GM23248 (cell line): ENCODE data around the gene PLCB2. TPM values are rescaled to one million over a fixed set of nuclear protein-coding genes. Genes with fewer than 3 reads are reported as not detected.
A peak's percentile ranks its signal among the peaks of the same experiment; 100 is the strongest.

Experiments used
- DNase-seq: peaks from one replicate; pipeline ENCODE4 v3.0.0-alpha.2; 2015
- H2AFZ ChIP-seq: fragments of 200-600 bp; sonication (generic); 2 replicates; pipeline ENCODE4 v1.6.1; 2016; ENCODE audit warnings: antibody characterized with exemption
- H3F3A ChIP-seq: fragments of 200-600 bp; sonication (generic); 2 replicates; pipeline ENCODE4 v1.6.1; 2016; ENCODE audit warnings: mild to moderate bottlenecking, antibody characterized with exemption, mixed run types; ENCODE audit not compliant: insufficient read depth
- H3K27ac ChIP-seq: fragments of 200-600 bp; sonication (generic); 2 replicates; pipeline ENCODE4 v1.5.1; 2016; ENCODE audit warnings: mild to moderate bottlenecking
- H3K27me3 ChIP-seq: fragments of 200-600 bp; sonication (generic); replicated peaks from 2 replicates; pipeline ENCODE4 v1.6.1; 2016; ENCODE audit warnings: mild to moderate bottlenecking; ENCODE audit not compliant: insufficient read depth
- H3K36me3 ChIP-seq: fragments of 200-600 bp; sonication (generic); 2 replicates; pipeline ENCODE4 v1.6.1; 2016; ENCODE audit warnings: low read depth, mild to moderate bottlenecking
- H3K4me1 ChIP-seq: fragments of 200-600 bp; sonication (generic); 2 replicates; pipeline ENCODE4 v1.6.1; 2016; ENCODE audit warnings: mild to moderate bottlenecking; ENCODE audit not compliant: insufficient read depth
- H3K4me2 ChIP-seq: fragments of 200-600 bp; sonication (generic); one replicate; pipeline ENCODE4 v1.6.1; 2016; ENCODE audit warnings: mild to moderate bottlenecking; ENCODE audit not compliant: unreplicated experiment
- H3K4me3 ChIP-seq: fragments of 200-600 bp; sonication (generic); 2 replicates; pipeline ENCODE4 v1.5.1; 2016; ENCODE audit warnings: mild to moderate bottlenecking
- H3K79me2 ChIP-seq: fragments of 200-600 bp; sonication (generic); 2 replicates; pipeline ENCODE4 v1.6.1; 2016; ENCODE audit warnings: mild to moderate bottlenecking; ENCODE audit not compliant: insufficient read depth
- H3K9ac ChIP-seq: fragments of 200-600 bp; sonication (generic); 2 replicates; pipeline ENCODE4 v1.6.1; 2016; ENCODE audit warnings: mild to moderate bottlenecking
- H3K9me2 ChIP-seq: fragments of 200-600 bp; sonication (generic); 2 replicates; pipeline ENCODE4 v1.6.1; 2016; ENCODE audit warnings: mixed run types, mild to moderate bottlenecking, moderate library complexity; ENCODE audit not compliant: insufficient read depth
- H3K9me3 ChIP-seq: fragments of 200-600 bp; sonication (generic); one replicate; pipeline ENCODE4 v1.6.1; 2017; ENCODE audit warnings: low read depth
- H4K20me1 ChIP-seq: fragments of 200-600 bp; sonication (generic); 2 replicates; pipeline ENCODE4 v1.6.0; 2016; ENCODE audit not compliant: insufficient read depth
- EZH2 ChIP-seq: fragments of 200-600 bp; sonication (generic); IDR thresholded peaks from 2 replicates; pipeline ENCODE4 v1.6.1; 2018; ENCODE audit warnings: antibody characterized with exemption, mild to moderate bottlenecking; ENCODE audit not compliant: insufficient read depth, poor library complexity, severe bottlenecking
- EZH2phosphoT487 ChIP-seq: fragments of 200-600 bp; sonication (generic); IDR thresholded peaks from 2 replicates; pipeline ENCODE4 v1.6.1; 2018; ENCODE audit warnings: antibody characterized with exemption, moderate library complexity, mild to moderate bottlenecking, low read depth; ENCODE audit not compliant: insufficient read depth
- WGBS, 2 experiments: methylation state at CpG; one replicate each; pipeline ENCODE4 v1.1.6; 2015 to 2017; ENCODE audit warnings: low lambda C conversion rate in 2 of 2, low coverage in 1 of 2; ENCODE audit errors: missing lambda C conversion rate in 2 of 2; 5-methylcytosine and 5-hydroxymethylcytosine counted together
- in situ Hi-C: fragments of 300-500 bp; cut with MboI; formaldehyde crosslinking; loops from 2 replicates; pipeline ENCODE4 v1.15.0; 2020
- polyA plus RNA-seq: library from polyadenylated mRNA; unstranded; fragments of >200 nt; fragmentation: Nextera tagmentation; extraction: Ambion mirVana; gene quantifications from 2 replicates; pipeline ENCODE4 v1.2.1, GENCODE V29; 2016
- total RNA-seq: library from RNA; depleted of rRNA; stranded (reverse); fragments of >200 nt; shearing (Covaris generic); gene quantifications from 2 replicates; pipeline ENCODE4 v1.2.3, GENCODE V29; 2014

The PLCB2 gene
- total and polyA plus RNA-seq, 2 experiments from 2014 or later = 0.54 to 1.1 TPM

DNA sequence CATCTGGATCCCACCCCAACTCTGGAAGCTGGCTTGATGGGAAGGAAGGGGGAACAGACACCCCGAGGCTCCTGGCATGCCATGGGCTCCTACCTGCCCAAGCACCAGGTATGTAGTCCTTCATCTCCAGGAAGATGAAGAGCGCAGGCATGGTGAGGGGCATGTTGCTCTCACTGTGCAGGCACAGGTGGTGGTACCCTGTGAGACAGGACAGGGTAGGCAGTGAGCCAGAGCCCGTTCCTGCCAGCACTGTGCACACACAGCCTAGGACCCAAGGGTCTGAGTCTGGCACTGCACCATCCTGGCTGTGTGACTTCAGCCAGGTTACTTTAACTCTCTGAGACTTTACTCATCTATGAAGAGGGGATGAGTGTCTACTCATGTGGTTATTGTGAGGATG, 15.5 kb downstream of the PLCB2 start:
- Histone ChIP-seq H3K79me2 (no peaks in the 10 kb centered on the region), H3K4me1 (no peaks in the 10 kb centered on the region), H3F3A (no peaks in the 10 kb centered on the region), H3K4me2 (no peak overlapping the region), H3K4me3 (no peak overlapping the region), H3K27me3 (peaks cover 27% of the 10 kb centered on the region; the same call in 1 of the 2 replicates), H2AFZ (no peak overlapping the region), H3K9me2 (no peaks in the 10 kb centered on the region), H3K9ac (no peak overlapping the region), H3K27ac (no peak overlapping the region), H3K9me3 (no peaks in the 10 kb centered on the region), H4K20me1 (no peaks in the 10 kb centered on the region), H3K36me3 (no peaks in the 10 kb centered on the region)
- WGBS, 2 experiments = 79 to 82% methylated on average over 3 of the region's 3 CpGs
- in situ Hi-C loops = no loop called here
- TF ChIP-seq EZH2 = no peak
- TF ChIP-seq EZH2phosphoT487 = no peak
- no peak for DNase-seq

DNA sequence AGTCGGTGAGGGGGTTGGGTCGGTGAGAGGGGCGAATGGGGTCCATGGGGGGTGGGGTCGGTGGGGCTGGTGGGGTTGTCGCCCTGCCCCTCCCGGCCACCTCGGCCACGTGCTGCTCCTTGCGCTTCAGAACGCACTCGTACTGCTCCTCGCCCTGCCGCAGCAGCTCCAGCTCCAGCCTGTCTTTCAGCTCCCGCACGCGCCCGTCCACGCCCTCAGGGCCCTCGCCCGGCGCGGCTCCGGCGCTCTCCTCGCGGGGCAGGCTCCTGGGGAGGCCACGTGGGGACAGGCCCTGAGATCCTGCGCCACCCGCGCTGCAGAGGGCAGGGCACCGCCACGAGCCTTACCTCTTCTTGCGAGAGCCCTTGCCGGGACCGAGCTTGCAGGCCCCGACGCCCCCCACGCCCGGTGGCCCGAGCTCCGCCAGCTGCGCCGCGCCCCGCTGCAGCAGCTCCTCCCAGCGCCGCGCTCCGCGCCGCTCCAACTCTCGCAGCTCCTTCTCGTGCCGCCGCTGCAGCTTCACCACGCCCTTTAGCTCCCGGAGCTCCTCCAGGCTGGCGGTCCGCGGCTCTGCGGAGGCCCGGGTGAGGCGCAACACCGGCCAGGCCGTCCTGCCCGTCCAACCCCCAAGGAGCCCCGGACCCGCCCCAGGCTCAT, 16.7 kb downstream of the PLCB2 start:
- 2 to 3% methylated on average over 35 to 60 of the region's 68 CpGs for WGBS, 2 experiments
- Histone ChIP-seq H3K79me2 (no peaks in the 10 kb centered on the region), H3K9me3 (no peaks in the 10 kb centered on the region), H4K20me1 (no peaks in the 10 kb centered on the region), H3K36me3 (no peaks in the 10 kb centered on the region), H3K4me3 (peak overlapping the region; percentile 56), H3F3A (no peaks in the 10 kb centered on the region), H3K27me3 (peaks cover 21% of the 10 kb centered on the region; the same call in 1 of the 2 replicates), H3K4me1 (peaks cover 4% of the 10 kb centered on the region; the same call in 1 of the 2 replicates), H3K4me2 (peak overlapping the region; percentile 79), H3K27ac (no peak overlapping the region), H2AFZ (peak overlapping the region; percentile 81), H3K9me2 (no peaks in the 10 kb centered on the region), H3K9ac (peak overlapping the region; percentile 17; the same call in 1 of the 2 replicates)
- DNase-seq = peak; percentile 85
- TF ChIP-seq EZH2phosphoT487 (no peak), EZH2 (no peak)
- in situ Hi-C loops = no loop called here

DNA sequence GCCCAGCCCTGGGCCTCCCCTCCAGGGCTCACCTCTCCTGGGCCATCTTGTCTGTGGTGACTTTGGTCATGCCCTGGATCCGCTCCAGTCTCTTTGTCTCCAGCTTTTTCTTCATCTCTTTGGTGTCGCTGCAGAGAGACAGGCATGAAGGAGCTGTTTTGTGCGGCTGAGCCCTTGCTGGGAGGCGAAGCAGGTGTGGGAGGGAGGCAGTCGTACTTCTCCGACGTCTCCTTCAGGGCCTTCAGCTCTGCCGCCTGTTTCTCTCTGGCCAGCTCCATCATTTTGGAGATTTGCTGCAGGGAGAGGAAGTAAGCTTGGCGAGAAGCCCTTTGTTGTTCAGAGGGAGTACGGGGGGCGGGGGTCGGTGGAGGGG, 17.2 kb downstream of the PLCB2 start:
- Histone ChIP-seq H3K9me3 (no peaks in the 10 kb centered on the region), H3K9me2 (no peaks in the 10 kb centered on the region), H3K27ac (no peak overlapping the region), H3K27me3 (peaks cover 16% of the 10 kb centered on the region; the same call in 1 of the 2 replicates), H2AFZ (no peak overlapping the region), H3K36me3 (no peaks in the 10 kb centered on the region), H3K4me3 (no peak overlapping the region), H4K20me1 (no peaks in the 10 kb centered on the region), H3F3A (peaks cover 3% of the 10 kb centered on the region; the same call in 1 of the 2 replicates), H3K4me2 (no peak overlapping the region), H3K9ac (no peak overlapping the region), H3K79me2 (no peaks in the 10 kb centered on the region), H3K4me1 (peaks cover 9% of the 10 kb centered on the region)
- WGBS, 2 experiments = 35 to 50% methylated on average over 11 to 12 of the region's 12 CpGs
- DNase-seq = no peak
- in situ Hi-C loops = no loop called here
- TF ChIP-seq EZH2phosphoT487 (no peak), EZH2 (no peak)

DNA sequence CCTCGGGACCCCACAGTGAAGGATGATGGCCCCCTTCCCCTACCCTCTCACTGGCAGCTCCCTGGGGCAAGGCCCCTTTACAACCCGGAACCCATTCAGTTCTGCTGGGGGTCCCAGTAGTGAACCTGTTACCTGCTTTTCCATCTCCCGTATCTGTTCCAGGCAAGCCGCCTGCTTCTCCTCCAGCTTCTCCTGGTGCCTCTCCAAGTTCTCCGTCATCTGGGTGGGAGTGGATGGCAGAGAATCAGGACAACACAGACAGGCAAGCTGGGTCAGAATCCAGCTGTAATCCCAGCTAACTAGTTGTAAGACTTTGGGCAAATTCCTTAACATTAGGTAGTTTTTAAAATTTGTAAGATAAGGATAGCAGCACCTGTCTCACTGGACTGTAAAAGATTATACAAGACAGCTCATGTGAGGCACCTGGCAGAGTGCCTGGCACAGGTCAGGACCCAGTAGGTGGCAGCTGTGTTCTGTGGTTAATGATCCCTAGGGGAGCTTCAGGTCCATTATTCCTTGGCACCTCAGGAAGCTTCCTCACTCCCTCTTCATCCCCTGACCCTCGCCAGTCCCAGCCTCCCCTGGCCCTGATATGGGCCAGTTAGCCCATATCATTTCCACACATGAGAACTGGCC, 18.5 kb downstream of the PLCB2 start:
- no peak for DNase-seq
- in situ Hi-C loops = no loop called here
- Histone ChIP-seq H3K9me3 (no peaks in the 10 kb centered on the region), H3K4me1 (peaks cover 17% of the 10 kb centered on the region), H3K36me3 (no peaks in the 10 kb centered on the region), H3K9ac (no peak overlapping the region), H4K20me1 (no peaks in the 10 kb centered on the region), H3K9me2 (no peaks in the 10 kb centered on the region), H3K27me3 (peaks cover 10% of the 10 kb centered on the region; the same call in 1 of the 2 replicates), H3K4me2 (no peak overlapping the region), H2AFZ (no peak overlapping the region), H3K79me2 (no peaks in the 10 kb centered on the region), H3F3A (peaks cover 11% of the 10 kb centered on the region; the same call in 1 of the 2 replicates), H3K27ac (no peak overlapping the region), H3K4me3 (no peak overlapping the region)
- 52% methylated on average over 6 of the region's 6 CpGs for WGBS, 2 experiments
- TF ChIP-seq EZH2 (no peak), EZH2phosphoT487 (no peak)
